ENCODE data around the gene ABO.
"Not testable (repeated sequence)": the region's sequence is repeated elsewhere in the genome, so short reads cannot be mapped to it uniquely, and the experiment has no call there.

ABO gene

GRCh38 chr9:133247632-133248031, 27.4 kb downstream of the ABO start:
- in situ Hi-C loops (cut with MboI; ENCODE audit: low sequenced_read_pairs) = no loop called here

- in situ Hi-C loops (cut with MboI; ENCODE audit: low sequenced_read_pairs) = no loop called here
Measured at GRCh38 chr9:133246991-133247390, 28.0 kb downstream of the ABO start.

- in situ Hi-C loops (cut with MboI; ENCODE audit: low sequenced_read_pairs) = no loop called here
Measured at GRCh38 chr9:133246562-133246961, 28.4 kb downstream of the ABO start.

- in situ Hi-C loops (cut with MboI; ENCODE audit: low sequenced_read_pairs) = no loop called here
Measured at GRCh38 chr9:133242991-133243390, 32.0 kb downstream of the ABO start.

- in situ Hi-C loops (cut with MboI; ENCODE audit: low sequenced_read_pairs) = no loop called here
Measured at GRCh38 chr9:133242241-133242640, 32.8 kb downstream of the ABO start.

- in situ Hi-C loops (cut with MboI; ENCODE audit: low sequenced_read_pairs) = no loop called here
Measured at GRCh38 chr9:133239533-133240090, 35.4 kb downstream of the ABO start.

GRCh38 chr9:133238851-133239532, 36.0 kb downstream of the ABO start:
- in situ Hi-C loops (cut with MboI; ENCODE audit: low sequenced_read_pairs) = no loop called here

- in situ Hi-C loops (cut with MboI; ENCODE audit: low sequenced_read_pairs) = no loop called here
Measured at GRCh38 chr9:133238272-133238850, 36.6 kb downstream of the ABO start.

GRCh38 chr9:133237035-133237731, 37.8 kb downstream of the ABO start:
- in situ Hi-C loops (cut with MboI; ENCODE audit: low sequenced_read_pairs) = no loop called here

GRCh38 chr9:133236291-133237034, 38.5 kb downstream of the ABO start:
- in situ Hi-C loops (cut with MboI; ENCODE audit: low sequenced_read_pairs) = not testable (repeated sequence)

- in situ Hi-C loops (cut with MboI; ENCODE audit: low sequenced_read_pairs) = no loop called here
Measured at GRCh38 chr9:133235549-133236222, 39.3 kb downstream of the ABO start.

GRCh38 chr9:133234577-133235322, 40.3 kb downstream of the ABO start:
- in situ Hi-C loops (cut with MboI; ENCODE audit: low sequenced_read_pairs) = no loop called here

GRCh38 chr9:133233681-133234432, 41.1 kb downstream of the ABO start:
- in situ Hi-C loops (cut with MboI; ENCODE audit: low sequenced_read_pairs) = no loop called here

GRCh38 chr9:133231934-133232568, 43.0 kb downstream of the ABO start:
- in situ Hi-C loops (cut with MboI; ENCODE audit: low sequenced_read_pairs) = not testable (repeated sequence)

- in situ Hi-C loops (cut with MboI; ENCODE audit: low sequenced_read_pairs) = not testable (repeated sequence)
Measured at GRCh38 chr9:133230514-133230913, 44.5 kb downstream of the ABO start.

GRCh38 chr9:133230093-133230492, 44.9 kb downstream of the ABO start:
- in situ Hi-C loops (cut with MboI; ENCODE audit: low sequenced_read_pairs) = no loop called here

- in situ Hi-C loops (cut with MboI; ENCODE audit: low sequenced_read_pairs) = not testable (repeated sequence)
Measured at GRCh38 chr9:133228474-133229193, 46.4 kb downstream of the ABO start.

GRCh38 chr9:133227996-133228395, 47.0 kb downstream of the ABO start:
- in situ Hi-C loops (cut with MboI; ENCODE audit: low sequenced_read_pairs) = not testable (repeated sequence)
